Measurements from ENCODE around the gene GPR155. TPM values are rescaled to one million over a fixed set of nuclear protein-coding genes. Genes with fewer than 3 reads are reported as not detected.
A peak's percentile ranks its signal among the peaks of the same experiment; 100 is the strongest.

The GPR155 gene
- total and polyA plus RNA-seq, 2 donors (not counting 1 experiment from before 2014, with no cell fraction given) = 4.2 to 17.6 TPM

DNA sequence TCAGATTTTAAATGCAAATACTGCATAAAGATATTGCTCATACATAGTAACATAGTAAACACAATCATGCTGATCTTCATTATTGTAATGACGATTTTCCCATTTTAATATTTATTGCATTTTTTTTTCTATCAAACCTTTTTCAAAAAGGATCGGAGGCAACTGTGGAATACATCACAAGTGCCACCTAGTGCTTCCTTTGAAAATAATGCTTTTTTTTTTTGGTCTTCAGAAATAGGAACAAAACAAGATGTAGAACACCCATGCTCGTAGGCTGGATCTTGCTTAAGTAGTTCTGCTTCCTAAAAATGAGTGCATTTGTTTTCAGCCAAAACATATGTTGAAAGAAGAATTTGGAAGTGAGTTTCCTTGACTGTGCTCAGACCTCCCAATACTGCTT, 35.7 kb upstream of the GPR155 start:
- Histone ChIP-seq H3K9me3 (ENCODE audit: control extremely low read depth in 1 of 3, control insufficient read depth in 2 of 3, insufficient read depth in 1 of 3, low read length in 2 of 3) (peaks cover 0 to 3% (median 1%) of the 10 kb centered on the region in 3 donors), H2AFZ (ENCODE audit: insufficient read depth, low read depth, low read length, poor library complexity, severe bottlenecking) (no peak overlapping the region), H3K4me2 (replicated peaks; ENCODE audit: low read depth, low read length, poor library complexity, severe bottlenecking) (no peak overlapping the region), H3K4me3 (ENCODE audit: control extremely low read depth in 1 of 5, extremely low read depth in 1 of 5, insufficient read depth in 1 of 5, low read depth in 2 of 5, low read length in 4 of 5) (no peak overlapping the region), H3K79me2 (ENCODE audit: control insufficient read depth, insufficient read depth, low read length) (no peaks in the 10 kb centered on the region), H3K4me1 (ENCODE audit: control insufficient read depth in 2 of 2, insufficient read depth in 2 of 2, low read length in 2 of 2) (peaks cover 3 to 6% of the 10 kb centered on the region in 2 donors), H4K20me1 (ENCODE audit: control insufficient read depth, insufficient read depth, low read length, poor library complexity, severe bottlenecking) (no peaks in the 10 kb centered on the region), H3K36me3 (replicated peaks in 1 of 2; ENCODE audit: control extremely low read depth in 1 of 2, control insufficient read depth in 1 of 2, extremely low read depth in 1 of 2, insufficient read depth in 2 of 2, low read length in 1 of 2) (no peaks in the 10 kb centered on the region), H3K9ac (ENCODE audit: low read length) (no peak overlapping the region), H3K27ac (ENCODE audit: low read length in 2 of 2) (no peak overlapping the region), H3K27me3 (replicated peaks in 1 of 4; ENCODE audit: control extremely low read depth in 1 of 4, control insufficient read depth in 3 of 4, insufficient read depth in 4 of 4, low read length in 3 of 4) (peaks cover 0 to 2% (median 0%) of the 10 kb centered on the region in 4 experiments)
- ATAC-seq (ENCODE audit: low read depth) = peak; percentile 36
- Mint-ChIP-seq H3K4me1 (peaks cover 18% of the 10 kb centered on the region), H3K9me3 (ENCODE audit: insufficient read depth) (peaks cover 1% of the 10 kb centered on the region), H3K27me3 (peaks cover 6% of the 10 kb centered on the region), H3K27ac (peak overlapping the region; percentile 23), H3K4me3 (no peak overlapping the region)
- TF ChIP-seq, protein P1, sequence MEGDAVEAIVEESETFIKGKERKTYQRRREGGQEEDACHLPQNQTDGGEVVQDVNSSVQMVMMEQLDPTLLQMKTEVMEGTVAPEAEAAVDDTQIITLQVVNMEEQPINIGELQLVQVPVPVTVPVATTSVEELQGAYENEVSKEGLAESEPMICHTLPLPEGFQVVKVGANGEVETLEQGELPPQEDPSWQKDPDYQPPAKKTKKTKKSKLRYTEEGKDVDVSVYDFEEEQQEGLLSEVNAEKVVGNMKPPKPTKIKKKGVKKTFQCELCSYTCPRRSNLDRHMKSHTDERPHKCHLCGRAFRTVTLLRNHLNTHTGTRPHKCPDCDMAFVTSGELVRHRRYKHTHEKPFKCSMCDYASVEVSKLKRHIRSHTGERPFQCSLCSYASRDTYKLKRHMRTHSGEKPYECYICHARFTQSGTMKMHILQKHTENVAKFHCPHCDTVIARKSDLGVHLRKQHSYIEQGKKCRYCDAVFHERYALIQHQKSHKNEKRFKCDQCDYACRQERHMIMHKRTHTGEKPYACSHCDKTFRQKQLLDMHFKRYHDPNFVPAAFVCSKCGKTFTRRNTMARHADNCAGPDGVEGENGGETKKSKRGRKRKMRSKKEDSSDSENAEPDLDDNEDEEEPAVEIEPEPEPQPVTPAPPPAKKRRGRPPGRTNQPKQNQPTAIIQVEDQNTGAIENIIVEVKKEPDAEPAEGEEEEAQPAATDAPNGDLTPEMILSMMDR (IDR thresholded peaks at IDR 0.05) = no peak
- no peak for TF ChIP-seq EZH2 (IDR thresholded peaks at IDR 0.05; ENCODE audit: borderline replicate concordance, insufficient read depth, low read depth, low read length, poor library complexity, severe bottlenecking)
- ChIA-PET CTCF (interaction anchor here (0.6 to 7.2 kb wide), 9 partner anchors 15 to 66 kb away, joined by 3 to 131 read pairs (median 4); partner anchors contain the start of gene GPR155), POLR2A (interaction anchor here (0.6 kb wide), 1 partner anchor 69 kb away, joined by 4 read pairs; no protein-coding TSS in a partner anchor)
- intact Hi-C loops (cut with micrococcal nuclease) = loop anchor here (1.0 to 2.0 kb wide), 2 partner anchors 30 to 60 kb away; no protein-coding TSS in a partner anchor
- no CpG with 5 or more reads among the region's 3 CpGs for WGBS (ENCODE audit: insufficient coverage)
- peak; percentile 31 for DNase-seq

DNA sequence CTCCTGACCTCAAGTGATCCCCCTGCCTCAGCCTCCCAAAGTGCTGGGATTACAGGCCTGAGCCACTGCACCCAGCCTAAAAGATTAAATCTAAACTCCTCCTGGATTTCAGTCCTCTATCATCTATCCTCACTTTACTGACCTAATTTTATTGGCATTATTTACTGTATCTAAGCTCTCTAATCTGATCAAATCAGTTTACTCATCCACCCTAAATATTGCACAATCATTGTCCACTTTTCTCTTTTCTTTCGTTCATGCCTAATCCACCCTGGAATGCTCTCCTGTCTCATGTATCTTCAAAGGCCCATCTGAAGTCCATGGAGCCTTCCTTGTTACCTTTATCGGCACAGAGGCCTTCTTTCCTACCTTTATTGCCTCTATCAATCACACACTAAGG, 31.6 kb upstream of the GPR155 start:
- Histone ChIP-seq H3K36me3 (replicated peaks in 1 of 2; ENCODE audit: control extremely low read depth in 1 of 2, control insufficient read depth in 1 of 2, extremely low read depth in 1 of 2, insufficient read depth in 2 of 2, low read length in 1 of 2) (no peaks in the 10 kb centered on the region), H3K79me2 (ENCODE audit: control insufficient read depth, insufficient read depth, low read length) (no peaks in the 10 kb centered on the region), H2AFZ (ENCODE audit: insufficient read depth, low read depth, low read length, poor library complexity, severe bottlenecking) (no peak overlapping the region), H3K4me2 (replicated peaks; ENCODE audit: low read depth, low read length, poor library complexity, severe bottlenecking) (no peak overlapping the region), H4K20me1 (ENCODE audit: control insufficient read depth, insufficient read depth, low read length, poor library complexity, severe bottlenecking) (no peaks in the 10 kb centered on the region), H3K9ac (ENCODE audit: low read length) (no peak overlapping the region), H3K4me1 (ENCODE audit: control insufficient read depth in 2 of 2, insufficient read depth in 2 of 2, low read length in 2 of 2) (peaks cover 11 to 14% of the 10 kb centered on the region in 2 donors), H3K9me3 (ENCODE audit: control extremely low read depth in 1 of 3, control insufficient read depth in 2 of 3, insufficient read depth in 1 of 3, low read length in 2 of 3) (no peaks in the 10 kb centered on the region), H3K27me3 (replicated peaks in 1 of 4; ENCODE audit: control extremely low read depth in 1 of 4, control insufficient read depth in 3 of 4, insufficient read depth in 4 of 4, low read length in 3 of 4) (no peaks in the 10 kb centered on the region), H3K4me3 (ENCODE audit: control extremely low read depth in 1 of 5, extremely low read depth in 1 of 5, insufficient read depth in 1 of 5, low read depth in 2 of 5, low read length in 4 of 5) (no peak overlapping the region), H3K27ac (ENCODE audit: low read length in 2 of 2) (no peak overlapping the region)
- no peak for ATAC-seq (ENCODE audit: low read depth)
- Mint-ChIP-seq H3K4me1 (peaks cover 17% of the 10 kb centered on the region), H3K9me3 (ENCODE audit: insufficient read depth) (no peaks in the 10 kb centered on the region), H3K27me3 (no peaks in the 10 kb centered on the region), H3K4me3 (no peak overlapping the region), H3K27ac (no peak overlapping the region)
- intact Hi-C loops (cut with micrococcal nuclease) = no loop called here
- ChIA-PET POLR2A (no interaction called here), CTCF (interaction anchor here (1.6 kb wide), 1 partner anchor 56 kb away, joined by 6 read pairs; no protein-coding TSS in a partner anchor)
- no peak for DNase-seq
- WGBS (ENCODE audit: insufficient coverage) = 90% methylated on average over 1 of the region's 2 CpGs
- no peak for TF ChIP-seq EZH2 (IDR thresholded peaks at IDR 0.05; ENCODE audit: borderline replicate concordance, insufficient read depth, low read depth, low read length, poor library complexity, severe bottlenecking)
- TF ChIP-seq, protein P1 (IDR thresholded peaks at IDR 0.05) = no peak

Measured in B cell (primary cell).